Keratinocyte (primary cell): ENCODE measurements around the gene SLC6A3.

Source experiments
- EZH2 ChIP-seq: IDR thresholded peaks from one replicate; pipeline ENCODE4 v1.6.1; 2012; ENCODE audit warnings: inconsistent platforms, mild to moderate bottlenecking, low read length, moderate library complexity
- TF ChIP-seq, protein P1 (sequence below), 3 experiments: IDR thresholded peaks in 1 of 3; conservative IDR thresholded peaks in 1 of 3; optimal IDR thresholded peaks in 1 of 3; 2 replicates in 2 of 3; 3 replicates in 1 of 3; pipeline versions ENCODE3 to v1.5.1; 2011; ENCODE audit warnings: low read length in 3 of 3, mild to moderate bottlenecking in 3 of 3, moderate library complexity in 2 of 3, control low read depth in 1 of 3, inconsistent platforms in 1 of 3; ENCODE audit not compliant: insufficient read depth in 2 of 3; ENCODE audit errors: extremely low read depth in 1 of 3

GRCh38 chr5:1465966-1466471 is 20.8 kb upstream of the SLC6A3 start:
- TF ChIP-seq, protein P1, sequence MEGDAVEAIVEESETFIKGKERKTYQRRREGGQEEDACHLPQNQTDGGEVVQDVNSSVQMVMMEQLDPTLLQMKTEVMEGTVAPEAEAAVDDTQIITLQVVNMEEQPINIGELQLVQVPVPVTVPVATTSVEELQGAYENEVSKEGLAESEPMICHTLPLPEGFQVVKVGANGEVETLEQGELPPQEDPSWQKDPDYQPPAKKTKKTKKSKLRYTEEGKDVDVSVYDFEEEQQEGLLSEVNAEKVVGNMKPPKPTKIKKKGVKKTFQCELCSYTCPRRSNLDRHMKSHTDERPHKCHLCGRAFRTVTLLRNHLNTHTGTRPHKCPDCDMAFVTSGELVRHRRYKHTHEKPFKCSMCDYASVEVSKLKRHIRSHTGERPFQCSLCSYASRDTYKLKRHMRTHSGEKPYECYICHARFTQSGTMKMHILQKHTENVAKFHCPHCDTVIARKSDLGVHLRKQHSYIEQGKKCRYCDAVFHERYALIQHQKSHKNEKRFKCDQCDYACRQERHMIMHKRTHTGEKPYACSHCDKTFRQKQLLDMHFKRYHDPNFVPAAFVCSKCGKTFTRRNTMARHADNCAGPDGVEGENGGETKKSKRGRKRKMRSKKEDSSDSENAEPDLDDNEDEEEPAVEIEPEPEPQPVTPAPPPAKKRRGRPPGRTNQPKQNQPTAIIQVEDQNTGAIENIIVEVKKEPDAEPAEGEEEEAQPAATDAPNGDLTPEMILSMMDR (optimal IDR thresholded peaks at IDR 0.05 in 1 of 3, IDR thresholded peaks at IDR 0.05 in 1 of 3, conservative IDR thresholded peaks at IDR 0.05 in 1 of 3; ENCODE audit: extremely low read depth in 1 of 3, insufficient read depth in 2 of 3, low read length in 3 of 3): no peak
- no peak for TF ChIP-seq EZH2
